ENCODE data around the gene ALPP. TPM values are rescaled to one million over a fixed set of nuclear protein-coding genes. Genes with fewer than 3 reads are reported as not detected.
A peak's percentile ranks its signal among the peaks of the same experiment; 100 is the strongest.

Gene ALPP
- total and polyA plus RNA-seq, 2 of the 13 experiments (the other 11 are each of a cell fraction or from before 2014, with no cell fraction given): not detected

DNA sequence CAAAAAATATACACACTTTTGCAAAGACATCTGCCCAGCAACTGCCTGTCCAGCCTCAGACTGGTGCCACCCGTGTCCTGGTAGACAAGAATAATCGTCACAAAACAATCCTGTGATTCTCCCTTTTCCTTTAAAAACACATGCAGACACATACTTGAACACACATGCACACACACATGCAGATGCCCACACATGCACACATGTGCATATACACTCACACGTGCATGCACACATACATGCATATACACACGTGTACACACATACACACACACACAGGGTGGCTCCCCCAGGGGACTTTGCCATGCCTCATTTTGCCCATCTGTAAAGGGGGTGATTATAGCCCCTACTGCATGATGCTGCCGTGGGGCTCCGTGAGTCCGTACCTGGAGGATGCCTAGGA lies 24.9 kb upstream of the ALPP start:
- intact Hi-C loops (cut with micrococcal nuclease; ENCODE audit: unreplicated experiment) (no loop called here), in situ Hi-C loops (cut with HindIII; ENCODE audit: extremely low pct_ligation_motif_present, low pct_unique_long_range_greater_than_20kb) (no loop called here)
- H3K9ac ChIP-seq (ENCODE audit: insufficient read depth, low read depth, low read length): no peak overlapping the region
- no peaks in the 10 kb centered on the region for H4K20me1 ChIP-seq (ENCODE audit: insufficient read depth, low read length)
- CTCF ChIA-PET (ENCODE audit: low intra/inter-chr PET ratio, low total read pairs): no interaction called here
- no peak overlapping the region for H3K4me3 ChIP-seq (replicated peaks in 1 of 3; ENCODE audit: insufficient read depth in 1 of 3, low read depth in 2 of 3, low read length in 3 of 3)
- WGBS (ENCODE audit: low lambda C conversion rate): 59% methylated on average over 7 of the region's 7 CpGs
- no peak overlapping the region for H3K4me2 ChIP-seq (ENCODE audit: low read depth, low read length)
- H3K27ac ChIP-seq (ENCODE audit: extremely low read length, insufficient read depth, low read length): no peak overlapping the region
- H3K9me3 ChIP-seq (ENCODE audit: low read length): no peaks in the 10 kb centered on the region
- TF ChIP-seq RFXAP (CRISPR knock-in tag; IDR thresholded peaks at IDR 0.05; ENCODE audit: borderline replicate concordance) (no peak), GZF1 (CRISPR knock-in tag; IDR thresholded peaks at IDR 0.05) (no peak), RFX5 (IDR thresholded peaks at IDR 0.05; ENCODE audit: low read depth, low read length) (0 out of 2 replicates have a peak, but pooled peaks have one; percentile 27)
- TF ChIP-seq, protein P1, sequence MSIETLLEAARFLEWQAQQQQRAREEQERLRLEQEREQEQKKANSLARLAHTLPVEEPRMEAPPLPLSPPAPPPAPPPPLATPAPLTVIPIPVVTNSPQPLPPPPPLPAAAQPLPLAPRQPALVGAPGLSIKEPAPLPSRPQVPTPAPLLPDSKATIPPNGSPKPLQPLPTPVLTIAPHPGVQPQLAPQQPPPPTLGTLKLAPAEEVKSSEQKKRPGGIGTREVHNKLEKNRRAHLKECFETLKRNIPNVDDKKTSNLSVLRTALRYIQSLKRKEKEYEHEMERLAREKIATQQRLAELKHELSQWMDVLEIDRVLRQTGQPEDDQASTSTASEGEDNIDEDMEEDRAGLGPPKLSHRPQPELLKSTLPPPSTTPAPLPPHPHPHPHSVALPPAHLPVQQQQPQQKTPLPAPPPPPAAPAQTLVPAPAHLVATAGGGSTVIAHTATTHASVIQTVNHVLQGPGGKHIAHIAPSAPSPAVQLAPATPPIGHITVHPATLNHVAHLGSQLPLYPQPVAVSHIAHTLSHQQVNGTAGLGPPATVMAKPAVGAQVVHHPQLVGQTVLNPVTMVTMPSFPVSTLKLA (IDR thresholded peaks at IDR 0.05): peak; percentile 96
- H3K79me2 ChIP-seq (ENCODE audit: insufficient read depth, low read length): no peaks in the 10 kb centered on the region
- H3K36me3 ChIP-seq (replicated peaks in 1 of 2; ENCODE audit: control insufficient read depth in 1 of 2, insufficient read depth in 2 of 2, low read length in 2 of 2): no peaks in the 10 kb centered on the region
- no peak for FAIRE-seq
- BruUV-seq (replicated peaks): no TSS peak
- H3K27me3 ChIP-seq (ENCODE audit: control insufficient read depth in 1 of 2, insufficient read depth in 2 of 2, low read length in 2 of 2): peaks cover 18 to 54% of the 10 kb centered on the region in 2 experiments
- ATAC-seq: no peak
- peaks cover 17% of the 10 kb centered on the region for H3K4me1 ChIP-seq (ENCODE audit: insufficient read depth, low read length)
- no peak for DNase-seq (ENCODE audit: low spot score)
- POLR2A ChIA-PET: no interaction called here
- no peak overlapping the region for H2AFZ ChIP-seq (ENCODE audit: low read length)

DNA sequence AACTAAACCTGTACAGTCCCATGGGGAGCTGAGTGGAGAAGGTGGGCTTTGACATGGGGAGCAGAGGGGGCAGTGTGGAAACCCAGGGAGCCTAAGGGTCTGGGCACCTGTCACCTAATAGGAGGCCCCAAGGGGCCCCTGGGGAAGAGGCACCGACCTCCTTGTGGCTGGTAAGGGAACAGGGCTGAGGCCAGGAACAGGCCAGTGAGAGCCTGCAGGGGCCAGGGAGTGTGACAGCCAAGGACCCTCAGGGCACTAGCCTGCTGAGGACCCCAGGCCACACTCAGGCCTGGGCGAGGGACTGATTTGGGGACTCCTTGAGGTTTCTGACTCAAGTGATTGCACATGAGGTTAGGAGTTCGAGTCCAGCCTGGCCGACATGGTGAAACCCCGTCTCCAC lies 24.5 kb upstream of the ALPP start:
- WGBS (ENCODE audit: low lambda C conversion rate): 58% methylated on average over 5 of the region's 5 CpGs
- in situ Hi-C loops (cut with HindIII; ENCODE audit: extremely low pct_ligation_motif_present, low pct_unique_long_range_greater_than_20kb) (no loop called here), intact Hi-C loops (cut with micrococcal nuclease; ENCODE audit: unreplicated experiment) (no loop called here)
- Histone ChIP-seq H4K20me1 (ENCODE audit: insufficient read depth, low read length) (no peaks in the 10 kb centered on the region), H3K4me1 (ENCODE audit: insufficient read depth, low read length) (peaks cover 17% of the 10 kb centered on the region), H3K27ac (ENCODE audit: extremely low read length, insufficient read depth, low read length) (no peak overlapping the region), H3K4me2 (ENCODE audit: low read depth, low read length) (no peak overlapping the region), H3K27me3 (ENCODE audit: control insufficient read depth in 1 of 2, insufficient read depth in 2 of 2, low read length in 2 of 2) (peaks cover 18 to 50% of the 10 kb centered on the region in 2 experiments), H3K9me3 (ENCODE audit: low read length) (no peaks in the 10 kb centered on the region), H2AFZ (ENCODE audit: low read length) (no peak overlapping the region), H3K4me3 (replicated peaks in 1 of 3; ENCODE audit: insufficient read depth in 1 of 3, low read depth in 2 of 3, low read length in 3 of 3) (no peak overlapping the region), H3K36me3 (replicated peaks in 1 of 2; ENCODE audit: control insufficient read depth in 1 of 2, insufficient read depth in 2 of 2, low read length in 2 of 2) (no peaks in the 10 kb centered on the region), H3K9ac (ENCODE audit: insufficient read depth, low read depth, low read length) (no peak overlapping the region), H3K79me2 (ENCODE audit: insufficient read depth, low read length) (no peaks in the 10 kb centered on the region)
- ChIA-PET CTCF (ENCODE audit: low intra/inter-chr PET ratio, low total read pairs) (no interaction called here), POLR2A (no interaction called here)
- DNase-seq (ENCODE audit: low spot score) (no peak), FAIRE-seq (no peak), ATAC-seq (peak; percentile 20)
- TF ChIP-seq HOXA3 (CRISPR knock-in tag; IDR thresholded peaks at IDR 0.05) (no peak), EEA1 (CRISPR knock-in tag; IDR thresholded peaks at IDR 0.05; ENCODE audit: borderline replicate concordance) (no peak)
- BruUV-seq (replicated peaks): no TSS peak
